HG03565 (cell line): ENCODE results near the gene PRKCD.

ENCODE experiments used
- ATAC-seq: cut with Tn5 transposase; IDR thresholded peaks from one replicate; pipeline ENCODE4 v1.9.1; 2021; ENCODE audit warnings: mild to moderate bottlenecking, moderate library complexity; ENCODE audit not compliant: unreplicated experiment

Gene PRKCD

DNA sequence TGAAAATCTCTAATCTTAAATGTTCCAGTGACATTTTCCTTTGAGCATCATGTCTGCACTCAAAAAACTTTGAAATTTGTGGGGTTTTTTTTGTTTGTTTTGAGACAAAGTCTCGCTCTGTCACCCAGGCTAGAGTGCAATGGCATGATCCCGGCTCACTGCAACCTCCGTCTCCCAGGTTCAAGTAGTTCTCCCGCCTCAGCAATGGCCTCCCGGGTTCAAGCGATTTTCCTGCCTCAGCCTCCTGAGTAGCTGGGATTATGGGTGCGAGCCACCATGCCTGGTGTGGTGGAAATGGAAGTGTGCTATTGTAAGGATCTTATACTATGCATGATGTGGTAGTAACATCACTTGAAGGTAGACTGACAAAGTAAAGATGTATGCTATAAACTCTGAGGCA lies 52.3 kb downstream of the PRKCD start:
- ATAC-seq: no peak

DNA sequence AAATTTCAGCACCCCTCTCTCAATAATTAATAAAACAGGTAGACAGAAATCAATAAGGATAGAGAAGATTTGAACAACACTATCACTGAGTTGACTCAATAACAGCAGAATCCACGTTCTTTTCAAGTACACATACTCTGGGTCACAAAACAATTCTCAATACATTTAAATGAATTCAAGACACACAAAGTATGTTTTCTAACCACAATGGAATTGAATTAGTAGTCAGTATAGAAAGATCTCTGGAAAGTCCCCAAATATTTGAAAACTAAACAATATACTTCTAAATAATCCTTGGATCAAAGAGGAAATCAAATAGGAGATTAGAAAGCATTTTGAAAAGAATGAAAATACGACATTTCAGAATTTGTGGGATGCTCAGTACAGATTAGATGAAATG lies 54.8 kb downstream of the PRKCD start:
- ATAC-seq: no peak

GRCh38 chr3:53216723-53217122 lies 55.7 kb downstream of the PRKCD start:
- no peak for ATAC-seq

DNA sequence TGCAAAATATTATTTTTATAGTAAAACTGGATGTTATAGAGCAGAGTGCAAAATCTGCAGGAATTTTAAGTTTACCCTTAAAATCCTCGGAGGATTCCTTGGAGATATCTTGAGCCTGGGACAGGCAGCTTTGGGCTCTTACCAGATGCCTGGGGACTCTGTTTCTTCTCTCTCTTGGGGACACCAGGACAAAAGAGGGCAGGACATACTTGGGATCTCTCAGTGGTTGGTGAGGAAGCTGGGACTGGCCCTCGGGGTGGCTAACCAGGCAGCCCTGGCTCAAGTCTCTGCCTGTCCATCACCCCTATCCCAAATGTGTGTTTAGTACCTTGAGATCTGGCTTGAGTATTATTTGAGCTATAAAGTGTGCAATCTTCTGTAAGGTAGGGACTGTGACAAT lies 56.2 kb downstream of the PRKCD start:
- ATAC-seq: no peak

- no peak for ATAC-seq
Measured at GRCh38 chr3:53218131-53218530, 57.1 kb downstream of the PRKCD start.

DNA sequence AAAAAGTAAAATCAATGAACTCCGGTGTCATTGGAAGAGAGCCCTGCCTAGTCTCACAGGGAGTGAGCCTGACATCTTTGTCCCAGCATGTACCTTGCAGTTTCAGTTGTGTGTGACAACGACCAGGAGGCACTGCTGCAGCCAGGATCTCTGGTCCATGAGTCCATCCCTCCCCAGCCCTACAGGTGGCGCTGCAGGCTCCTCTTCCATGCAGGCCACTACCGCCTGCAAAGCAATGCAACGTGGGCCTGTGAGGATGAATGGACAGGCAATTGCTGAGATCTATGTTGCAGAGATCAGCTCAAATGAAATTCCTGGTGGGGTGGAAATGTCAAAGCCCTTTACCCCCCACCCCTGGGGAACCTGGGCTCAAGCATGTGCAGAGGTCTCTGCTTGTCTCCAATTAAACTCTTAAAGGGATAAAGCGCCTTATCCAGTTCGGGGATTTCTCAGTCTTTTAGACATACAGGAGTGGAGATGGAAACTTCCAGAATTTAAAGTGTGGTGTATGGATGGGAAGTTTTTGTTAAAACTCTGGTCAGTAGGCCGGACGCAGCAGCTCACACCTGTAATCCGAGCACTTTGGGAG lies 59.0 kb downstream of the PRKCD start:
- peak; percentile 62 for ATAC-seq

GRCh38 chr3:53221345-53221744 lies 60.3 kb downstream of the PRKCD start:
- no peak for ATAC-seq

DNA sequence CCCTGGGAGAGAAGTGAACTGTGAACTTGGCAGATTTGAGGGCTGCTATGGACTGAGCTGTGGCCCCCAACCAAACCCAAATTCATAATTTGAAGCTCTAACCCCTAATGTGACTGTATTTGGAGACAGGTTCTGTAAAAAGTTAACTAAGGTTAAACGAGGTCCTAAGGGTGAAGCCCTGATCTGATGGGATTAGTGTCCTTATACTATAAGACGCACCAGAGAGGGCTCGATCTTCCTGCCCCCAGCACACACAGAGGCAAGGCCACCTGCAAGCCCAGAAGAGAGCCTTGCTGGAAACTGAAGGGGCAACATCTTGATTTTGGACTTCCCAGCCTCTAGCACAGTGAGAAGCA lies 60.8 kb downstream of the PRKCD start:
- ATAC-seq: no peak

DNA sequence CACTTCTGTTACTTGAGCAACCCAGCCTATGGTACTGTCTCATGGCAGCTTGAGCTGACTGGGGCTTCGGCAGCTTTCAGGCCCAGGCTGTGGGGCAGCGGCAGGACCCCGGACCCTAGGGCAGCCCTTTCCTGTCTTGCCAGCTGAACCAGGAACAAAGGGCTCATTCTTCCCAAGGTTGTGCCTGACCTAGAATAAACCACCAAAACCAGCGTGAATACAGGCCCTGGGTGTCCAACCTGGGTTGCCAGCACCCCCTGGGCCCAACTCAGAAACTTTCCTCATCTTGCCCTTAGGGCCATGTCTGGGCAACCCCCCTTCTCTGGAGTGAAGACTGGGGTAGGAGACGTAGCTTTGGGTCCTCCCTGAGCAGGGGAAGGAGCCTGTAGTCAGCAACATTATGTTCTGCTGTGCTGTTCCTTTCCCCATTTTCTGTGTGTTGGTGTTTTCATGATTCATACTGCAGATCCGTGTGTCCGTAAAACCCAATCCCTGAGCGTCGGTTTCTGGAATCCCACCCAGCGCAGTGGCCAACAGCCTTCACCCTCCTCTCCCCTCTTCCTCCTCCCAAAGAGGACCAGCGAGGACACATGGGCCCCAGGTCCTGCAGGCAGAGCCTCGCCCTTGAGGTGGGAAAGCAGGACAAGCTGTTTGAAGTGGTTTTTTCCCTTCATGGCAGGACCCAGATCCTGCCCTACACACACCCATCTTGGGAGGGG lies 61.3 kb downstream of the PRKCD start:
- ATAC-seq: no peak

DNA sequence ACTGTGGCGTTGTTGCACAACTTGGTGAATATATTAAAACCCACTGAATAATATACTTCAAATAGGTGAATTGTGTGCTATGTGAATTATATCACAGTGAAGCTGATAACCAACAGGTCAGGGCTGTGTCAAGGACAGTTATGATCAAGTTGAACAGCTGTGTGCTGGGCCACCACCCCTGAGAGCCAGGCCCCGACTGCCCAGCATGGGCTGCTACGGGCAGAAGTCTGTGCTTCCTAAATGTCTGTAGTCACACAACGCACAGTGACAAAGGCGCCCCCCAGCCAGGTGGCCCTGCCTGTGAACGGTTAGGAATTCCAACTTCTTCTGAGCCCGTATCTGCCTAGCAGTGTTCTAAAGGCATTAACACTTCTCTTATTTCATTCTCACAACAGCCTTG lies 62.0 kb downstream of the PRKCD start:
- ATAC-seq: no peak

- no peak for ATAC-seq
Measured at GRCh38 chr3:53223541-53223966, 62.5 kb downstream of the PRKCD start.

GRCh38 chr3:53224026-53224425 lies 63.0 kb downstream of the PRKCD start:
- ATAC-seq: no peak

- ATAC-seq: no peak
Measured at GRCh38 chr3:53224536-53224935, 63.5 kb downstream of the PRKCD start.

GRCh38 chr3:53225181-53225580 lies 64.2 kb downstream of the PRKCD start:
- no peak for ATAC-seq

DNA sequence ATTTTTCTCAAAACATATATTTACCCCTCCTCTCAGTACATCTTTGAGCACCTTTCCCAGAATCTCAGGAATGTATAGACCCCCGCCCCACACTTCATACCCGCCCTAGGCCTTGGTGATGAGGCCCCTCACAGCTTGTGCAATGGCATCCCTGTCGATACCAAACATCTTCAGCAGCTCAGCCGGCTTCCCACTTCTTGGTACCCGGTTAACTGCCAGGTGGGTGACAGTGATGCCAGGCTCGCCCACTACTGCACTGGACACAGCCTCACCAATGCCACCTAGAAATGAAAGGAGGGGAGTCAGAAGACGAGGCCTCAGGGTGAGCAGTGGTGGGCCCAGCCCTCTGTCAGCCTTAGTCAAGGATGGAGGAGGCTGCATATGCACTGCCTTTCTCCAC lies 64.6 kb downstream of the PRKCD start:
- ATAC-seq: no peak

DNA sequence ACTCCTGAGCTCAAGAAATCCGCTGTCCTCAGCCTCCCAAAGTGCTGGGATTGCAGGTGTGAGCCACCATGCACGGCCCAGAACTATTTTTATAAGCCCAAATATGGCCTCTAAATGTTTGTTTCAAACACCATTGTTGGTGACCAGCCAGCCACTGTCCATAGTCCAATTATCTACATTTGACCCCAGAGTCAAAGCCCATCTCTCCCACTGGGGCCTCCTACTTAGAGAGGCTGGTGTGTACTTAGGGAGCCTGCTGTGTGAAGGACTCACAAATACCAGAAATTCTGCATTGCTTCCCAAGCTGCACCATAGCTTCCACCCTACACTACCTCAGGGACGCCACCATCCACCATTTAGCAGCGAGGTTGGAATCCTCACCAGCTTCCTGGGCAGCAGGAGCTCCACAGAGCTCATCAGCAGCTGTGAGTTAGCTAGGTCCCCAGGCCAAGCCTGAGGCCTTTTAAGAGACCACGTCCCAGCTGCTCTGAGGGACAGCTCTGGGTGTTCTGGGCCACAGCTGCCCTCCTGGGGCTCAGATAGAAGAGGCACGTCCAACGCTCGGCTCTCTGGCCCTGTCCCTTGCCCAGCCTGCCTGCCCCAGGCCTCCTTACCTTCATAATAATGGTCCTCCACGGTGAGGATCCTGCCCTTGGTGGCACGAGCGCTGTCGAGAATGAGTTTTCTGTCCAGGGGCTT lies 65.3 kb downstream of the PRKCD start:
- ATAC-seq: no peak

GRCh38 chr3:53226841-53227407 lies 65.9 kb downstream of the PRKCD start:
- ATAC-seq: no peak

DNA sequence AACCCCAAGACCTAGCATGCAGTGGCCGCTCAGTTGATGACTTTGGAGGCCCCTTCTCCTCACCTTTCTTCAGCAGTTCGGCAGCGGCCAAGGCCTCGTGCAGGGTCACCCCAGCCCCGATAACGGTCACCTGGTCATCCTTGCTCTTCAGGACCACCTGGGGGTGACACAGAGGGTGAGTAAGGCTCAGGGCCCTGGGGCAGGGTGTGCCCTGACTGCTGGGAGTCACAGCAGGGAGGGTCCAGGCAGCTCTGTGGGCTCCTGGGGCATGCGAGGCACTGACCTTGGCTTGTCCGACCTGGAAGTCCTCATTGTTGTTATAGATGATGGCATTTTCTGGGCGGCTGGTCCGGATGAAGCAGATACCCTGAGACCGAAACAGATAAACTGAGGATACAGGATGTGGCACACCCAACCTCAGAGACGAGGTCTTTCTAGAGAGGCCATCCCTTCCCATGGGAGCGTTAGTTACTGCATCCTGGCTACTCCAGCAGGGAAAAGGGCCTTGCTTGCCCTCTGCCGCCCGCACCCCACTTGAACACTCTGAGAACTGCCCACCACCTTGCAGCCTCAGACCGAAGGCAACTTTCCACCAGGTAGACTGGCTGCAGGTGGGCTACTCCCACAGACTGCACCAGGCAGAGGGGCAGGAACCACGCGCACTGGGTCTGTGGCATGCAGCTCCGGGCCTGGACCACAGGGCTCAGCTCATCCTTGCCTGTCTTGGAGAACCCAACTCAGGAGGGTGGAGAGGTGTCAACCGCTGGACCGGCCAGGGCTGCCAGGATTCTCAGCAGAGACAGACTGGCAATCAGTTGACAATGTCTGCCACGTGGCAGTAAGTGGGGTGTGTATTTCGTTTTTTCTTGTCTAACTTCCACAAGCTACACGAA lies 67.2 kb downstream of the PRKCD start:
- no peak for ATAC-seq

GRCh38 chr3:53229171-53229570 lies 68.2 kb downstream of the PRKCD start:
- no peak for ATAC-seq

GRCh38 chr3:53229606-53230005 lies 68.6 kb downstream of the PRKCD start:
- ATAC-seq: no peak

- no peak for ATAC-seq
Measured at GRCh38 chr3:53230041-53230621, 69.1 kb downstream of the PRKCD start.
